Measurements from ENCODE around the gene MBTPS2. TPM values are rescaled to one million over a fixed set of nuclear protein-coding genes. Genes with fewer than 3 reads are reported as not detected.

Gene MBTPS2
- polyA plus RNA-seq, 3 donors: 2.0 to 7.4 (median 4.6) TPM

DNA sequence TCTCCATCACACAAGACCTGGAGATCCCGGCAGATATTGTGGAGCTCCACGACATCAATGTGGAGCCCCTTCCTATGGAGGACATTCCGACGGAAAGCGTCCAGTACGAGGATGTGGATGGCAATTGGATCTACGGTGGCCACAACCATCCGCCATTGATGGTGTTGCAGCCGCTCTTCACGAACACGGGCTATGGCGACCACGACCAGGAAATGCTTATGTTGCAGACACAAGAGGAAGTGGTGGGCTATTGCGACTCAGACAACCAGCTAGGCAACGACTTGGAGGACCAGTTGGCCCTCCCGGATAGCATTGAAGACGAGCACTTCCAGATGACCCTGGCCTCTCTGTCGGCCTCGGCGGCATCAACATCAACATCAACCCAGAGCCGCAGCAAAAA lies 17.1 kb downstream of the MBTPS2 start:
- H3K4me3 Mint-ChIP-seq: no peak overlapping the region
- H3K36me3 Mint-ChIP-seq: peaks cover 37 to 44% of the 10 kb centered on the region in 2 donors
- H3K4me2 ChIP-seq (replicated peaks; ENCODE audit: extremely low read depth, low read length, poor library complexity, severe bottlenecking): no peak overlapping the region
- no peak for DNase-seq
- no peak overlapping the region for H3K4me3 ChIP-seq (replicated peaks in 1 of 3; ENCODE audit: low read depth in 2 of 3, low read length in 3 of 3)
- H3K9ac ChIP-seq (ENCODE audit: insufficient read depth, low read length, poor library complexity, severe bottlenecking): no peak overlapping the region
- intact Hi-C loops (cut with micrococcal nuclease): no loop called here
- H3K9me3 Mint-ChIP-seq: peaks cover 2 to 19% (median 9%) of the 10 kb centered on the region in 7 donors
- no peaks in the 10 kb centered on the region for H4K20me1 ChIP-seq (ENCODE audit: insufficient read depth, low read length)
- TF ChIP-seq, protein P1, sequence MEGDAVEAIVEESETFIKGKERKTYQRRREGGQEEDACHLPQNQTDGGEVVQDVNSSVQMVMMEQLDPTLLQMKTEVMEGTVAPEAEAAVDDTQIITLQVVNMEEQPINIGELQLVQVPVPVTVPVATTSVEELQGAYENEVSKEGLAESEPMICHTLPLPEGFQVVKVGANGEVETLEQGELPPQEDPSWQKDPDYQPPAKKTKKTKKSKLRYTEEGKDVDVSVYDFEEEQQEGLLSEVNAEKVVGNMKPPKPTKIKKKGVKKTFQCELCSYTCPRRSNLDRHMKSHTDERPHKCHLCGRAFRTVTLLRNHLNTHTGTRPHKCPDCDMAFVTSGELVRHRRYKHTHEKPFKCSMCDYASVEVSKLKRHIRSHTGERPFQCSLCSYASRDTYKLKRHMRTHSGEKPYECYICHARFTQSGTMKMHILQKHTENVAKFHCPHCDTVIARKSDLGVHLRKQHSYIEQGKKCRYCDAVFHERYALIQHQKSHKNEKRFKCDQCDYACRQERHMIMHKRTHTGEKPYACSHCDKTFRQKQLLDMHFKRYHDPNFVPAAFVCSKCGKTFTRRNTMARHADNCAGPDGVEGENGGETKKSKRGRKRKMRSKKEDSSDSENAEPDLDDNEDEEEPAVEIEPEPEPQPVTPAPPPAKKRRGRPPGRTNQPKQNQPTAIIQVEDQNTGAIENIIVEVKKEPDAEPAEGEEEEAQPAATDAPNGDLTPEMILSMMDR (IDR thresholded peaks at IDR 0.05): no peak
- H3K27ac Mint-ChIP-seq: peak overlapping the region in 1 of 7 donors; percentile 52
- H3K79me2 ChIP-seq (ENCODE audit: insufficient read depth, low read length): no peaks in the 10 kb centered on the region
- H3K27me3 ChIP-seq (ENCODE audit: control insufficient read depth in 2 of 2, insufficient read depth in 2 of 2, low read length in 2 of 2): no peaks in the 10 kb centered on the region
- peaks cover 0 to 4% (median 0%) of the 10 kb centered on the region in 3 donors for H3K27me3 Mint-ChIP-seq (ENCODE audit: low read depth in 3 of 3)
- no peaks in the 10 kb centered on the region for H3K4me1 ChIP-seq (ENCODE audit: control insufficient read depth in 1 of 2, insufficient read depth in 2 of 2, low read length in 2 of 2)
- no peaks in the 10 kb centered on the region for H3K4me1 Mint-ChIP-seq
- peaks cover 21 to 34% of the 10 kb centered on the region in 2 donors for H3K36me3 ChIP-seq (replicated peaks in 1 of 2; ENCODE audit: control insufficient read depth in 1 of 2, insufficient read depth in 2 of 2, low read length in 2 of 2)
- no peak overlapping the region for H2AFZ ChIP-seq (ENCODE audit: insufficient read depth, low read depth, low read length, poor library complexity, severe bottlenecking)
- H3K27ac ChIP-seq (ENCODE audit: low read depth in 1 of 2, low read length in 2 of 2): no peak overlapping the region
- H3K9me3 ChIP-seq (replicated peaks in 1 of 2; ENCODE audit: control insufficient read depth in 1 of 2, insufficient read depth in 1 of 2, low read length in 2 of 2): peaks cover 0 to 7% of the 10 kb centered on the region in 2 donors
- 90% methylated on average over 10 of the region's 21 CpGs for WGBS (ENCODE audit: insufficient coverage)

DNA sequence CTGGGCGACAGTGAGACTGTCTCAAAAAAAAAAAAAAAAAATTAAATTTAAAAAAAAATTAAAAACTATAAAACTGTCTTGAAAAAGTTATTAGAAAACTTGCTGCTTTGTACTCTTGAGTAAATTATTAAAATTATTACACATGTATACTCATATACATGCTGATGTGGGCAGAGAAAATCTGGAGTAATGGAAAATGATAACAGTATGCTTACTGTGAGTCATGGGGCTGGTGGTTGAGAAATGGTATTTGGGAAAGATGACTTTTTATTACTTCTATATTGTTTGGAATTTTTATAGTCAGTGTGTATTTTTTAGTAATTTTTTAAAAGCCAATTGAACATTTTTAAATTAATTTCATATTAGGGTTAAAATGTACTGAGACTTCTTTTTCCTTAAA lies 23.8 kb downstream of the MBTPS2 start:
- no peak overlapping the region for H3K4me3 ChIP-seq (replicated peaks in 1 of 3; ENCODE audit: low read depth in 2 of 3, low read length in 3 of 3)
- Mint-ChIP-seq H3K36me3 (peaks cover 1 to 10% of the 10 kb centered on the region in 2 donors), H3K27me3 (ENCODE audit: low read depth in 3 of 3) (peaks cover 0 to 4% (median 0%) of the 10 kb centered on the region in 3 donors), H3K4me3 (no peak overlapping the region), H3K4me1 (no peaks in the 10 kb centered on the region), H3K27ac (no peak overlapping the region), H3K9me3 (peaks cover 0 to 2% (median 0%) of the 10 kb centered on the region in 7 donors)
- intact Hi-C loops (cut with micrococcal nuclease): no loop called here
- H3K4me1 ChIP-seq (ENCODE audit: control insufficient read depth in 1 of 2, insufficient read depth in 2 of 2, low read length in 2 of 2): no peaks in the 10 kb centered on the region
- no peak for DNase-seq
- no peak overlapping the region for H3K9ac ChIP-seq (ENCODE audit: insufficient read depth, low read length, poor library complexity, severe bottlenecking)
- H4K20me1 ChIP-seq (ENCODE audit: insufficient read depth, low read length): no peaks in the 10 kb centered on the region
- H3K27ac ChIP-seq (ENCODE audit: low read depth in 1 of 2, low read length in 2 of 2): no peak overlapping the region
- WGBS (ENCODE audit: insufficient coverage): no CpG with 5 or more reads among the region's 1 CpG
- H3K4me2 ChIP-seq (replicated peaks; ENCODE audit: extremely low read depth, low read length, poor library complexity, severe bottlenecking): no peak overlapping the region
- no peaks in the 10 kb centered on the region for H3K27me3 ChIP-seq (ENCODE audit: control insufficient read depth in 2 of 2, insufficient read depth in 2 of 2, low read length in 2 of 2)
- TF ChIP-seq, protein P1 (IDR thresholded peaks at IDR 0.05): no peak
- no peak overlapping the region for H2AFZ ChIP-seq (ENCODE audit: insufficient read depth, low read depth, low read length, poor library complexity, severe bottlenecking)
- H3K36me3 ChIP-seq (replicated peaks in 1 of 2; ENCODE audit: control insufficient read depth in 1 of 2, insufficient read depth in 2 of 2, low read length in 2 of 2): no peaks in the 10 kb centered on the region
- H3K79me2 ChIP-seq (ENCODE audit: insufficient read depth, low read length): no peaks in the 10 kb centered on the region
- no peaks in the 10 kb centered on the region for H3K9me3 ChIP-seq (replicated peaks in 1 of 2; ENCODE audit: control insufficient read depth in 1 of 2, insufficient read depth in 1 of 2, low read length in 2 of 2)
